GM23338 (cell line): ENCODE measurements around the gene COL24A1. TPM values are rescaled to one million over a fixed set of nuclear protein-coding genes. Genes with fewer than 3 reads are reported as not detected.

Source experiments
- ATAC-seq: fragments of 200-7000 bp; cut with Tn5 transposase; 3 replicates; pipeline ENCODE4 v1.9.1; 2020
- DNase-seq: peaks from one replicate; pipeline ENCODE4 v3.0.0-alpha.2; 2015; ENCODE audit warnings: low spot score
- H2AFZ ChIP-seq: fragments of 200-600 bp; sonication (generic); 2 replicates; pipeline ENCODE4 v1.8.0; 2016; ENCODE audit warnings: antibody characterized with exemption, mild to moderate bottlenecking, moderate library complexity
- H3F3A ChIP-seq: fragments of 200-600 bp; sonication (generic); replicated peaks from 2 replicates; pipeline ENCODE4 v1.8.0; 2017; ENCODE audit warnings: antibody characterized with exemption, mixed run types, low read depth
- H3K27ac ChIP-seq: fragments of 200-600 bp; sonication (generic); 2 replicates; pipeline ENCODE4 v1.6.1; 2016; ENCODE audit warnings: low read depth
- H3K27me3 ChIP-seq: fragments of 200-600 bp; sonication (generic); 2 replicates; pipeline ENCODE4 v1.8.0; 2016; ENCODE audit warnings: mild to moderate bottlenecking, mixed run types, moderate library complexity; ENCODE audit not compliant: insufficient read depth
- H3K36me3 ChIP-seq: fragments of 200-600 bp; sonication (generic); 2 replicates; pipeline ENCODE4 v1.8.0; 2016; ENCODE audit warnings: mild to moderate bottlenecking; ENCODE audit not compliant: insufficient read depth
- H3K4me1 ChIP-seq: fragments of 200-600 bp; sonication (generic); 2 replicates; pipeline ENCODE4 v1.8.0; 2016; ENCODE audit warnings: mild to moderate bottlenecking, moderate library complexity; ENCODE audit not compliant: insufficient read depth
- H3K4me2 ChIP-seq: fragments of 200-600 bp; sonication (generic); 2 replicates; pipeline ENCODE4 v1.7.1; 2017; ENCODE audit warnings: mixed run types
- H3K4me3 ChIP-seq: fragments of 200-600 bp; sonication (generic); 2 replicates; pipeline ENCODE4 v1.6.1; 2016; ENCODE audit warnings: mixed run types
- H3K79me2 ChIP-seq: fragments of 200-600 bp; sonication (generic); replicated peaks from 2 replicates; pipeline ENCODE4 v1.8.0; 2017; ENCODE audit warnings: mild to moderate bottlenecking; ENCODE audit not compliant: insufficient read depth
- H3K9me2 ChIP-seq: fragments of 200-600 bp; sonication (generic); 2 replicates; pipeline ENCODE4 v1.8.0; 2017; ENCODE audit not compliant: insufficient read depth
- H4K20me1 ChIP-seq: fragments of 200-600 bp; sonication (generic); replicated peaks from 2 replicates; pipeline ENCODE4 v1.8.0; 2017; ENCODE audit warnings: mild to moderate bottlenecking; ENCODE audit not compliant: insufficient read depth
- H3K27ac Mint-ChIP-seq: 2 replicates; pipeline ENCODE4 v1.8.0; 2020; ENCODE audit warnings: inconsistent platforms, mild to moderate bottlenecking, moderate library complexity, mixed read lengths
- H3K27me3 Mint-ChIP-seq: 3 replicates; pipeline ENCODE4 v1.8.0; 2022; ENCODE audit warnings: low read depth, mild to moderate bottlenecking, moderate library complexity, mixed read lengths, inconsistent platforms; ENCODE audit not compliant: insufficient read depth, poor library complexity
- H3K36me3 Mint-ChIP-seq: 3 replicates; pipeline ENCODE4 v1.8.0; 2021; ENCODE audit warnings: low read depth, mild to moderate bottlenecking, inconsistent platforms, moderate library complexity, mixed read lengths
- H3K4me1 Mint-ChIP-seq: 3 replicates; pipeline ENCODE4 v1.8.0; 2020; ENCODE audit warnings: mild to moderate bottlenecking, inconsistent platforms, mixed read lengths
- H3K4me3 Mint-ChIP-seq: 3 replicates; pipeline ENCODE4 v1.8.0; 2021; ENCODE audit warnings: moderate library complexity, mild to moderate bottlenecking, inconsistent platforms, mixed read lengths
- H3K9me3 Mint-ChIP-seq: 3 replicates; pipeline ENCODE4 v1.8.0; 2020; ENCODE audit warnings: moderate library complexity, mild to moderate bottlenecking, inconsistent platforms, mixed read lengths
- CREB1 ChIP-seq: fragments of 250-450 bp; sonication (Bioruptor Pico); IDR thresholded peaks from 2 replicates; pipeline ENCODE4 v1.5.0; 2020; ENCODE audit warnings: low read depth, mild to moderate bottlenecking, moderate library complexity
- EZH2 ChIP-seq: fragments of 200-600 bp; sonication (generic); IDR thresholded peaks from one replicate; pipeline ENCODE4 v1.8.0; 2017; ENCODE audit warnings: antibody characterized with exemption, mild to moderate bottlenecking, low read depth; ENCODE audit not compliant: unreplicated experiment
- EZH2phosphoT487 ChIP-seq: fragments of 200-600 bp; sonication (generic); IDR thresholded peaks from one replicate; pipeline ENCODE4 v1.8.1; 2018; ENCODE audit warnings: antibody characterized with exemption; ENCODE audit not compliant: unreplicated experiment
- JUNB ChIP-seq: IDR thresholded peaks from one replicate; pipeline ENCODE4 v1.6.1; 2016; ENCODE audit warnings: antibody characterized with exemption; ENCODE audit not compliant: unreplicated experiment
- NANOG ChIP-seq: IDR thresholded peaks from 2 replicates; pipeline ENCODE4 v1.6.1; 2016; ENCODE audit warnings: antibody characterized with exemption, borderline replicate concordance
- POLR2AphosphoS5 ChIP-seq: IDR thresholded peaks from 2 replicates; pipeline ENCODE4 v1.6.1; 2016; ENCODE audit warnings: antibody characterized with exemption, low read depth
- STAT1 ChIP-seq: IDR thresholded peaks from one replicate; pipeline ENCODE4 v1.6.1; 2016; ENCODE audit warnings: antibody characterized with exemption; ENCODE audit not compliant: unreplicated experiment
- ZNF114 ChIP-seq: fragments of 250-450 bp; sonication (Bioruptor Pico); IDR thresholded peaks from 2 replicates; pipeline ENCODE4 v1.5.0; 2020; ENCODE audit warnings: mild to moderate bottlenecking, moderate library complexity
- ZNF331 ChIP-seq: fragments of 250-450 bp; sonication (Bioruptor Pico); IDR thresholded peaks from 2 replicates; pipeline ENCODE4 v1.5.0; 2020; ENCODE audit warnings: low read depth, mild to moderate bottlenecking, moderate library complexity
- polyA plus RNA-seq: library from polyadenylated mRNA; unstranded; fragments of >200 nt; fragmentation: Nextera tagmentation; extraction: Ambion mirVana; gene quantifications from 2 replicates; pipeline ENCODE4 v1.2.1, GENCODE V29; 2016
- total RNA-seq: library from RNA; depleted of rRNA; stranded (reverse); fragments of >200 nt; shearing (Covaris generic); gene quantifications from 2 replicates; pipeline ENCODE4 v1.2.3, GENCODE V29; 2014
- TF ChIP-seq, protein P1 (sequence below), 2 experiments: fragments of 200-600 bp in 1 of 2; sonication (generic) in 1 of 2; conservative IDR thresholded peaks; 2 replicates each; pipeline versions ENCODE4 v1.5.1 to v1.6.1; 2016 to 2017; ENCODE audit warnings: antibody characterized with exemption in 2 of 2, low read depth in 2 of 2, mild to moderate bottlenecking in 2 of 2, moderate library complexity in 1 of 2
- TF ChIP-seq, protein P2 (sequence below): IDR thresholded peaks from 2 replicates; pipeline ENCODE4 v1.6.1; 2016; ENCODE audit warnings: antibody characterized with exemption
- TF ChIP-seq, protein P3 (sequence below): IDR thresholded peaks from one replicate; pipeline ENCODE4 v1.6.1; 2018; ENCODE audit warnings: antibody characterized with exemption; ENCODE audit not compliant: unreplicated experiment
- TF ChIP-seq, protein P4 (sequence below): fragments of 250-450 bp; sonication (Bioruptor Pico); IDR thresholded peaks from 2 replicates; pipeline ENCODE4 v1.5.0; 2020; ENCODE audit warnings: mild to moderate bottlenecking, moderate library complexity

Gene COL24A1
- total and polyA plus RNA-seq, 2 experiments from 2014 or later = 1.2 to 2.1 TPM

DNA sequence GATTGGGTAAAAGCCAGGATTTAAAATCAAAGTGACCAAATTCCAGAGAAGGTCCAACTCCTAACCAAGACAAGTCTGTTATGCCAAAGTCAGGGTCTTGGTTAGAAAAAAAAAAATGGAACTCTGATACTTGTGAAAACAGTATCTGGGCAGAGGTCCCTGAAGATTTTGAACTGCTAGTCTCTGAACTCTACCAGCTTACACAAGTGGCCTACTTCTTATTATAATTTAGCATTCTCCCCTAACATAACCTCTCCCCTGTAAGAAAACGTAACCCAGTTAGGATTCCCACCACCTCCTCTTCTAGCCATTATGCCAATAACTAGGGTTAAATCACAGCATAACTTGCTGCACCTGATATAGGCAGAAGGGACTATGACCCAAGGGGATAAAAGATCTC, 220.5 kb downstream of the COL24A1 start:
- H3K4me3 Mint-ChIP-seq = no peak overlapping the region
- no peaks in the 10 kb centered on the region for H3K9me3 Mint-ChIP-seq
- Histone ChIP-seq H3K79me2 (no peaks in the 10 kb centered on the region), H3F3A (no peaks in the 10 kb centered on the region), H3K4me2 (no peak overlapping the region), H3K27me3 (no peaks in the 10 kb centered on the region), H3K36me3 (no peaks in the 10 kb centered on the region), H4K20me1 (no peaks in the 10 kb centered on the region), H3K4me3 (no peak overlapping the region), H3K27ac (no peak overlapping the region), H3K9me2 (no peaks in the 10 kb centered on the region), H3K4me1 (no peaks in the 10 kb centered on the region), H2AFZ (no peak overlapping the region)
- H3K4me1 Mint-ChIP-seq = no peaks in the 10 kb centered on the region
- no peak for DNase-seq
- no peaks in the 10 kb centered on the region for H3K36me3 Mint-ChIP-seq
- H3K27ac Mint-ChIP-seq = no peak overlapping the region
- H3K27me3 Mint-ChIP-seq = no peaks in the 10 kb centered on the region
- ATAC-seq = no peak
- TF ChIP-seq, protein P1, sequence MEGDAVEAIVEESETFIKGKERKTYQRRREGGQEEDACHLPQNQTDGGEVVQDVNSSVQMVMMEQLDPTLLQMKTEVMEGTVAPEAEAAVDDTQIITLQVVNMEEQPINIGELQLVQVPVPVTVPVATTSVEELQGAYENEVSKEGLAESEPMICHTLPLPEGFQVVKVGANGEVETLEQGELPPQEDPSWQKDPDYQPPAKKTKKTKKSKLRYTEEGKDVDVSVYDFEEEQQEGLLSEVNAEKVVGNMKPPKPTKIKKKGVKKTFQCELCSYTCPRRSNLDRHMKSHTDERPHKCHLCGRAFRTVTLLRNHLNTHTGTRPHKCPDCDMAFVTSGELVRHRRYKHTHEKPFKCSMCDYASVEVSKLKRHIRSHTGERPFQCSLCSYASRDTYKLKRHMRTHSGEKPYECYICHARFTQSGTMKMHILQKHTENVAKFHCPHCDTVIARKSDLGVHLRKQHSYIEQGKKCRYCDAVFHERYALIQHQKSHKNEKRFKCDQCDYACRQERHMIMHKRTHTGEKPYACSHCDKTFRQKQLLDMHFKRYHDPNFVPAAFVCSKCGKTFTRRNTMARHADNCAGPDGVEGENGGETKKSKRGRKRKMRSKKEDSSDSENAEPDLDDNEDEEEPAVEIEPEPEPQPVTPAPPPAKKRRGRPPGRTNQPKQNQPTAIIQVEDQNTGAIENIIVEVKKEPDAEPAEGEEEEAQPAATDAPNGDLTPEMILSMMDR (conservative IDR thresholded peaks at IDR 0.05; ENCODE audit: low read depth in 2 of 2) = no peak
- TF ChIP-seq, protein P2, sequence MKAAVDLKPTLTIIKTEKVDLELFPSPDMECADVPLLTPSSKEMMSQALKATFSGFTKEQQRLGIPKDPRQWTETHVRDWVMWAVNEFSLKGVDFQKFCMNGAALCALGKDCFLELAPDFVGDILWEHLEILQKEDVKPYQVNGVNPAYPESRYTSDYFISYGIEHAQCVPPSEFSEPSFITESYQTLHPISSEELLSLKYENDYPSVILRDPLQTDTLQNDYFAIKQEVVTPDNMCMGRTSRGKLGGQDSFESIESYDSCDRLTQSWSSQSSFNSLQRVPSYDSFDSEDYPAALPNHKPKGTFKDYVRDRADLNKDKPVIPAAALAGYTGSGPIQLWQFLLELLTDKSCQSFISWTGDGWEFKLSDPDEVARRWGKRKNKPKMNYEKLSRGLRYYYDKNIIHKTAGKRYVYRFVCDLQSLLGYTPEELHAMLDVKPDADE = no peak
- TF ChIP-seq JUNB (no peak), STAT1 (no peak), ZNF331 (no peak), EZH2 (no peak), CREB1 (no peak), ZNF114 (CRISPR knock-in tag) (no peak), EZH2phosphoT487 (no peak), POLR2AphosphoS5 (no peak), NANOG (no peak)
- TF ChIP-seq, protein P3, sequence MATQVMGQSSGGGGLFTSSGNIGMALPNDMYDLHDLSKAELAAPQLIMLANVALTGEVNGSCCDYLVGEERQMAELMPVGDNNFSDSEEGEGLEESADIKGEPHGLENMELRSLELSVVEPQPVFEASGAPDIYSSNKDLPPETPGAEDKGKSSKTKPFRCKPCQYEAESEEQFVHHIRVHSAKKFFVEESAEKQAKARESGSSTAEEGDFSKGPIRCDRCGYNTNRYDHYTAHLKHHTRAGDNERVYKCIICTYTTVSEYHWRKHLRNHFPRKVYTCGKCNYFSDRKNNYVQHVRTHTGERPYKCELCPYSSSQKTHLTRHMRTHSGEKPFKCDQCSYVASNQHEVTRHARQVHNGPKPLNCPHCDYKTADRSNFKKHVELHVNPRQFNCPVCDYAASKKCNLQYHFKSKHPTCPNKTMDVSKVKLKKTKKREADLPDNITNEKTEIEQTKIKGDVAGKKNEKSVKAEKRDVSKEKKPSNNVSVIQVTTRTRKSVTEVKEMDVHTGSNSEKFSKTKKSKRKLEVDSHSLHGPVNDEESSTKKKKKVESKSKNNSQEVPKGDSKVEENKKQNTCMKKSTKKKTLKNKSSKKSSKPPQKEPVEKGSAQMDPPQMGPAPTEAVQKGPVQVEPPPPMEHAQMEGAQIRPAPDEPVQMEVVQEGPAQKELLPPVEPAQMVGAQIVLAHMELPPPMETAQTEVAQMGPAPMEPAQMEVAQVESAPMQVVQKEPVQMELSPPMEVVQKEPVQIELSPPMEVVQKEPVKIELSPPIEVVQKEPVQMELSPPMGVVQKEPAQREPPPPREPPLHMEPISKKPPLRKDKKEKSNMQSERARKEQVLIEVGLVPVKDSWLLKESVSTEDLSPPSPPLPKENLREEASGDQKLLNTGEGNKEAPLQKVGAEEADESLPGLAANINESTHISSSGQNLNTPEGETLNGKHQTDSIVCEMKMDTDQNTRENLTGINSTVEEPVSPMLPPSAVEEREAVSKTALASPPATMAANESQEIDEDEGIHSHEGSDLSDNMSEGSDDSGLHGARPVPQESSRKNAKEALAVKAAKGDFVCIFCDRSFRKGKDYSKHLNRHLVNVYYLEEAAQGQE = no peak
- TF ChIP-seq, protein P4, sequence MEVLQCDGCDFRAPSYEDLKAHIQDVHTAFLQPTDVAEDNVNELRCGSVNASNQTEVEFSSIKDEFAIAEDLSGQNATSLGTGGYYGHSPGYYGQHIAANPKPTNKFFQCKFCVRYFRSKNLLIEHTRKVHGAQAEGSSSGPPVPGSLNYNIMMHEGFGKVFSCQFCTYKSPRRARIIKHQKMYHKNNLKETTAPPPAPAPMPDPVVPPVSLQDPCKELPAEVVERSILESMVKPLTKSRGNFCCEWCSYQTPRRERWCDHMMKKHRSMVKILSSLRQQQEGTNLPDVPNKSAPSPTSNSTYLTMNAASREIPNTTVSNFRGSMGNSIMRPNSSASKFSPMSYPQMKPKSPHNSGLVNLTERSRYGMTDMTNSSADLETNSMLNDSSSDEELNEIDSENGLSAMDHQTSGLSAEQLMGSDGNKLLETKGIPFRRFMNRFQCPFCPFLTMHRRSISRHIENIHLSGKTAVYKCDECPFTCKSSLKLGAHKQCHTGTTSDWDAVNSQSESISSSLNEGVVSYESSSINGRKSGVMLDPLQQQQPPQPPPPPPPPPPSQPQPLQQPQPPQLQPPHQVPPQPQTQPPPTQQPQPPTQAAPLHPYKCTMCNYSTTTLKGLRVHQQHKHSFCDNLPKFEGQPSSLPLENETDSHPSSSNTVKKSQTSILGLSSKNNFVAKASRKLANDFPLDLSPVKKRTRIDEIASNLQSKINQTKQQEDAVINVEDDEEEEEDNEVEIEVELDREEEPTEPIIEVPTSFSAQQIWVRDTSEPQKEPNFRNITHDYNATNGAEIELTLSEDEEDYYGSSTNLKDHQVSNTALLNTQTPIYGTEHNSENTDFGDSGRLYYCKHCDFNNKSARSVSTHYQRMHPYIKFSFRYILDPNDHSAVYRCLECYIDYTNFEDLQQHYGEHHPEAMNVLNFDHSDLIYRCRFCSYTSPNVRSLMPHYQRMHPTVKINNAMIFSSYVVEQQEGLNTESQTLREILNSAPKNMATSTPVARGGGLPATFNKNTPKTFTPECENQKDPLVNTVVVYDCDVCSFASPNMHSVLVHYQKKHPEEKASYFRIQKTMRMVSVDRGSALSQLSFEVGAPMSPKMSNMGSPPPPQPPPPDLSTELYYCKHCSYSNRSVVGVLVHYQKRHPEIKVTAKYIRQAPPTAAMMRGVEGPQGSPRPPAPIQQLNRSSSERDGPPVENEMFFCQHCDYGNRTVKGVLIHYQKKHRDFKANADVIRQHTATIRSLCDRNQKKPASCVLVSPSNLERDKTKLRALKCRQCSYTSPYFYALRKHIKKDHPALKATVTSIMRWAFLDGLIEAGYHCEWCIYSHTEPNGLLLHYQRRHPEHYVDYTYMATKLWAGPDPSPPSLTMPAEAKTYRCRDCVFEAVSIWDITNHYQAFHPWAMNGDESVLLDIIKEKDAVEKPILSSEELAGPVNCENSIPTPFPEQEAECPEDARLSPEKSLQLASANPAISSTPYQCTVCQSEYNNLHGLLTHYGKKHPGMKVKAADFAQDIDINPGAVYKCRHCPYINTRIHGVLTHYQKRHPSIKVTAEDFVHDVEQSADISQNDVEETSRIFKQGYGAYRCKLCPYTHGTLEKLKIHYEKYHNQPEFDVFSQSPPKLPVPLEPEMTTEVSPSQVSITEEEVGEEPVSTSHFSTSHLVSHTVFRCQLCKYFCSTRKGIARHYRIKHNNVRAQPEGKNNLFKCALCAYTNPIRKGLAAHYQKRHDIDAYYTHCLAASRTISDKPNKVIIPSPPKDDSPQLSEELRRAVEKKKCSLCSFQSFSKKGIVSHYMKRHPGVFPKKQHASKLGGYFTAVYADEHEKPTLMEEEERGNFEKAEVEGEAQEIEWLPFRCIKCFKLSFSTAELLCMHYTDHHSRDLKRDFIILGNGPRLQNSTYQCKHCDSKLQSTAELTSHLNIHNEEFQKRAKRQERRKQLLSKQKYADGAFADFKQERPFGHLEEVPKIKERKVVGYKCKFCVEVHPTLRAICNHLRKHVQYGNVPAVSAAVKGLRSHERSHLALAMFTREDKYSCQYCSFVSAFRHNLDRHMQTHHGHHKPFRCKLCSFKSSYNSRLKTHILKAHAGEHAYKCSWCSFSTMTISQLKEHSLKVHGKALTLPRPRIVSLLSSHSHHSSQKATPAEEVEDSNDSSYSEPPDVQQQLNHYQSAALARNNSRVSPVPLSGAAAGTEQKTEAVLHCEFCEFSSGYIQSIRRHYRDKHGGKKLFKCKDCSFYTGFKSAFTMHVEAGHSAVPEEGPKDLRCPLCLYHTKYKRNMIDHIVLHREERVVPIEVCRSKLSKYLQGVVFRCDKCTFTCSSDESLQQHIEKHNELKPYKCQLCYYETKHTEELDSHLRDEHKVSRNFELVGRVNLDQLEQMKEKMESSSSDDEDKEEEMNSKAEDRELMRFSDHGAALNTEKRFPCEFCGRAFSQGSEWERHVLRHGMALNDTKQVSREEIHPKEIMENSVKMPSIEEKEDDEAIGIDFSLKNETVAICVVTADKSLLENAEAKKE (CRISPR knock-in tag) = no peak
